ENCODE data around the gene ZNF326. TPM values are rescaled to one million over a fixed set of nuclear protein-coding genes. Genes with fewer than 3 reads are reported as not detected.
"Not testable (repeated sequence)": the region's sequence is repeated elsewhere in the genome, so short reads cannot be mapped to it uniquely, and the experiment has no call there.

ZNF326 gene
- polyA plus RNA-seq, 1 of the 3 experiments (the other 2 are of a cell fraction), result 16.4 TPM

DNA sequence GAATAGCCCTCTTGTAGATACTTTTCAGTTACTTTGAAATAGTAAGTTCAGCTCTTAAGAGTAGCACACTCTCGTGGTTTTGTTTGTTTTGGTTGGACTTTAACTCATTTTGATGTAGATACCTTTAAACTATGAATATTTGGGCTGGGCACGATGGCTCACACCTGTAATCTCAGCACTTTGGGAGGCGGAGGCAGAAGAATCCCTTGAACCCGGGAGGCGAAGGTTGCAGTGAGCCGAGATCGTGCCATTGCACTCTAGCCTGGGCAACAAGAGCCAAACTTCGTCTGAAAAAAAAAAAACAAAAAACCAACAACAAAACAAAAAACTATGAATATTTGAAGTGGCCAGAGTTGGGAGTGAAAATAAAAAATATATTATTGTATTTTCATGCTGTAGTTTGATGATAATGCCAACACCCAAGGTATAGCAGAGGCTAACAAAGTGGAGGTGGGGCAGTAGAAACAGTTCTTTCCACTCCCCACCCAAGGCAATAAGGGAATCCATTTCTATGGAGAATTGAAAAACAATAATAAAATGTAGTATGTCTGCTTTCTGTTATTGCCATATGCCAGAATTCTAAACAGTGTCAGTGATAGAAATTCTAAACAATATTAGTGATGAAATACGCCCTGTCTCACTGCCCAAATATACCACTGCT is 1.7 kb downstream of the ZNF326 start:
- Histone ChIP-seq H3K4me2 (peak overlapping the region; percentile 81), H2AFZ (ENCODE audit: low read depth) (no peak overlapping the region), H4K20me1 (ENCODE audit: insufficient read depth) (peaks cover 60% of the 10 kb centered on the region), H3K4me3 (ENCODE audit: low read depth in 2 of 2, low read length in 1 of 2) (peak overlapping the region; percentile 92), H3K27ac (ENCODE audit: low read depth in 2 of 2, low read length in 1 of 2) (peak overlapping the region in 1 of 2 experiments; percentile 95; a peak in 1 of 4 replicates), H3K36me3 (replicated peaks in 1 of 2; ENCODE audit: control insufficient read depth in 1 of 2, insufficient read depth in 2 of 2, low read length in 1 of 2) (peaks cover 19 to 24% of the 10 kb centered on the region in 2 experiments), H3K79me2 (ENCODE audit: insufficient read depth) (peaks cover 65% of the 10 kb centered on the region), H3K9me2 (no peaks in the 10 kb centered on the region), H3F3A (replicated peaks; ENCODE audit: insufficient read depth) (peaks cover 5% of the 10 kb centered on the region), H3K27me3 (ENCODE audit: insufficient read depth) (no peaks in the 10 kb centered on the region), H3K9me3 (no peaks in the 10 kb centered on the region), H3K9ac (peak overlapping the region; percentile 98), H3K4me1 (ENCODE audit: control insufficient read depth in 1 of 2, insufficient read depth in 2 of 2, low read depth in 1 of 2, low read length in 1 of 2) (peaks cover 12 to 33% of the 10 kb centered on the region in 2 experiments; a peak in 3 of 4 replicates)
- 34% methylated on average over 9 of the region's 9 CpGs for WGBS (ENCODE audit: low lambda C conversion rate)
- TF ChIP-seq TEAD4 (IDR thresholded peaks at IDR 0.05; ENCODE audit: borderline replicate concordance, insufficient read depth) (no peak), ELF1 (IDR thresholded peaks at IDR 0.05) (no peak), FOXM1 (IDR thresholded peaks at IDR 0.05; ENCODE audit: low read depth) (no peak), YY1 (IDR thresholded peaks at IDR 0.05; ENCODE audit: low read depth) (no peak), RAD21 (IDR thresholded peaks at IDR 0.05; ENCODE audit: low read length) (no peak), RCOR1 (IDR thresholded peaks at IDR 0.05; ENCODE audit: low read length) (no peak), TCF12 (IDR thresholded peaks at IDR 0.05) (no peak), GABPA (IDR thresholded peaks at IDR 0.05; ENCODE audit: low read depth) (no peak), FOSL2 (IDR thresholded peaks at IDR 0.05; ENCODE audit: borderline replicate concordance, low read depth) (no peak)
- TF ChIP-seq, protein P1, sequence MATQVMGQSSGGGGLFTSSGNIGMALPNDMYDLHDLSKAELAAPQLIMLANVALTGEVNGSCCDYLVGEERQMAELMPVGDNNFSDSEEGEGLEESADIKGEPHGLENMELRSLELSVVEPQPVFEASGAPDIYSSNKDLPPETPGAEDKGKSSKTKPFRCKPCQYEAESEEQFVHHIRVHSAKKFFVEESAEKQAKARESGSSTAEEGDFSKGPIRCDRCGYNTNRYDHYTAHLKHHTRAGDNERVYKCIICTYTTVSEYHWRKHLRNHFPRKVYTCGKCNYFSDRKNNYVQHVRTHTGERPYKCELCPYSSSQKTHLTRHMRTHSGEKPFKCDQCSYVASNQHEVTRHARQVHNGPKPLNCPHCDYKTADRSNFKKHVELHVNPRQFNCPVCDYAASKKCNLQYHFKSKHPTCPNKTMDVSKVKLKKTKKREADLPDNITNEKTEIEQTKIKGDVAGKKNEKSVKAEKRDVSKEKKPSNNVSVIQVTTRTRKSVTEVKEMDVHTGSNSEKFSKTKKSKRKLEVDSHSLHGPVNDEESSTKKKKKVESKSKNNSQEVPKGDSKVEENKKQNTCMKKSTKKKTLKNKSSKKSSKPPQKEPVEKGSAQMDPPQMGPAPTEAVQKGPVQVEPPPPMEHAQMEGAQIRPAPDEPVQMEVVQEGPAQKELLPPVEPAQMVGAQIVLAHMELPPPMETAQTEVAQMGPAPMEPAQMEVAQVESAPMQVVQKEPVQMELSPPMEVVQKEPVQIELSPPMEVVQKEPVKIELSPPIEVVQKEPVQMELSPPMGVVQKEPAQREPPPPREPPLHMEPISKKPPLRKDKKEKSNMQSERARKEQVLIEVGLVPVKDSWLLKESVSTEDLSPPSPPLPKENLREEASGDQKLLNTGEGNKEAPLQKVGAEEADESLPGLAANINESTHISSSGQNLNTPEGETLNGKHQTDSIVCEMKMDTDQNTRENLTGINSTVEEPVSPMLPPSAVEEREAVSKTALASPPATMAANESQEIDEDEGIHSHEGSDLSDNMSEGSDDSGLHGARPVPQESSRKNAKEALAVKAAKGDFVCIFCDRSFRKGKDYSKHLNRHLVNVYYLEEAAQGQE (IDR thresholded peaks at IDR 0.05; ENCODE audit: low read depth, low read length), result no peak
- ChIA-PET CTCF (no interaction called here), POLR2A (no interaction called here)
- DNase-seq, result no peak

DNA sequence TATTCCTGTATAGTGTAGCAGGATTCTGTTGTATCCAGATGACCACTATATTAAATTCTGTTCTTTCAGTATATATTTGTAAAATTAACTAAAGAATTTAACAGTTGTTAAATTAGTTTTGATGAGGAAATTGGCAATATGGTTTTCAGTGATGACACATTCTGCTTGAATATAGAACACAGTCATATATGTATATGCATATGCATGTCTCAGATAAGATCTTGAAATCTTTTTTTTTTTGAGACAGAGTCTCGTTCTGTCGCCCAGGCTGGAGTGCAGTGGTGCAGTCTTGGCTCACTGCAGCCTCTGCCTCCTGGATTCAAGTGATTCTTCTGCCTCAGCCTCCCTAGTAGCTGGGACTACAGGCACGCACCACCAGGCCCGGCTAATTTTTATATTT is 2.2 kb downstream of the ZNF326 start:
- POLR2A ChIA-PET; H3K27ac ChIP-seq (ENCODE audit: low read depth in 2 of 2, low read length in 1 of 2): not testable (repeated sequence)

More for the DNA sequence above, 2.2 kb downstream of the ZNF326 start:
- CTCF ChIA-PET, result interaction anchor here (1.8 kb wide), 1 partner anchor 10 kb away, joined by 4 read pairs; no protein-coding TSS in a partner anchor
- not testable (repeated sequence) for H3K27me3 ChIP-seq (ENCODE audit: insufficient read depth); H3K9ac ChIP-seq; DNase-seq; H2AFZ ChIP-seq (ENCODE audit: low read depth); H3K9me3 ChIP-seq; H3K9me2 ChIP-seq; H3F3A ChIP-seq (replicated peaks; ENCODE audit: insufficient read depth)
- Histone ChIP-seq H3K4me1 (ENCODE audit: control insufficient read depth in 1 of 2, insufficient read depth in 2 of 2, low read depth in 1 of 2, low read length in 1 of 2) (peaks cover 12 to 33% of the 10 kb centered on the region in 2 experiments; a peak in 3 of 4 replicates), H3K36me3 (replicated peaks in 1 of 2; ENCODE audit: control insufficient read depth in 1 of 2, insufficient read depth in 2 of 2, low read length in 1 of 2) (peaks cover 22 to 30% of the 10 kb centered on the region in 2 experiments), H3K4me3 (ENCODE audit: low read depth in 2 of 2, low read length in 1 of 2) (peak overlapping the region; percentile 92; a peak in 3 of 4 replicates), H4K20me1 (ENCODE audit: insufficient read depth) (peaks cover 66% of the 10 kb centered on the region), H3K79me2 (ENCODE audit: insufficient read depth) (peaks cover 71% of the 10 kb centered on the region), H3K4me2 (peak overlapping the region; percentile 81)
- 82% methylated on average over 2 of the region's 4 CpGs for WGBS (ENCODE audit: low lambda C conversion rate)
